Natural killer cell treated with Interleukin-12 subunit alpha and Interleukin-12 subunit beta and Interleukin-15 and Interleukin-18, amount 100 ng/mL, for 72 hours (primary cell): ENCODE data around the gene ARHGAP26. TPM values are rescaled to one million over a fixed set of nuclear protein-coding genes. Genes with fewer than 3 reads are reported as not detected.

Experiments
- ATAC-seq, 2 donors: fragments of 150-1000 bp; cut with Tn5 transposase in 1 of 2; sonication (Bioruptor Pico), chemical (Tn5 transposase) in 1 of 2; 2 replicates each; pipeline ENCODE4 v1.10.0; 2021
- DNase-seq: peaks from one replicate; pipeline ENCODE4 v3.0.0; 2022; ENCODE audit warnings: low spot score
- H3K27ac Mint-ChIP-seq, 2 donors: 1 replicate in 1 of 2; 2 replicates in 1 of 2; pipeline ENCODE4 v1.8.0; 2022; ENCODE audit warnings: mixed read lengths in 2 of 2, mild to moderate bottlenecking in 1 of 2, moderate library complexity in 1 of 2
- H3K27me3 Mint-ChIP-seq, 2 donors: 1 replicate in 1 of 2; 2 replicates in 1 of 2; pipeline ENCODE4 v1.8.0; 2022; ENCODE audit warnings: mixed read lengths in 2 of 2
- H3K36me3 Mint-ChIP-seq: one replicate; pipeline ENCODE4 v1.8.0; 2022; ENCODE audit warnings: mixed read lengths
- H3K4me1 Mint-ChIP-seq, 2 donors: 1 replicate in 1 of 2; 2 replicates in 1 of 2; pipeline ENCODE4 v1.8.0; 2022; ENCODE audit warnings: low read depth in 2 of 2, mixed read lengths in 2 of 2, mild to moderate bottlenecking in 1 of 2
- H3K4me3 Mint-ChIP-seq: one replicate; pipeline ENCODE4 v1.8.0; 2022; ENCODE audit warnings: mixed read lengths
- H3K9me3 Mint-ChIP-seq: 2 replicates; pipeline ENCODE4 v1.8.0; 2022; ENCODE audit warnings: mixed read lengths
- total RNA-seq, 2 donors: library from RNA; stranded (reverse); gene quantifications; one replicate each; pipeline ENCODE4 v1.2.3, GENCODE V29; 2022

The ARHGAP26 gene
- total RNA-seq, 2 donors from 2014 or later: 109 to 110 TPM

DNA sequence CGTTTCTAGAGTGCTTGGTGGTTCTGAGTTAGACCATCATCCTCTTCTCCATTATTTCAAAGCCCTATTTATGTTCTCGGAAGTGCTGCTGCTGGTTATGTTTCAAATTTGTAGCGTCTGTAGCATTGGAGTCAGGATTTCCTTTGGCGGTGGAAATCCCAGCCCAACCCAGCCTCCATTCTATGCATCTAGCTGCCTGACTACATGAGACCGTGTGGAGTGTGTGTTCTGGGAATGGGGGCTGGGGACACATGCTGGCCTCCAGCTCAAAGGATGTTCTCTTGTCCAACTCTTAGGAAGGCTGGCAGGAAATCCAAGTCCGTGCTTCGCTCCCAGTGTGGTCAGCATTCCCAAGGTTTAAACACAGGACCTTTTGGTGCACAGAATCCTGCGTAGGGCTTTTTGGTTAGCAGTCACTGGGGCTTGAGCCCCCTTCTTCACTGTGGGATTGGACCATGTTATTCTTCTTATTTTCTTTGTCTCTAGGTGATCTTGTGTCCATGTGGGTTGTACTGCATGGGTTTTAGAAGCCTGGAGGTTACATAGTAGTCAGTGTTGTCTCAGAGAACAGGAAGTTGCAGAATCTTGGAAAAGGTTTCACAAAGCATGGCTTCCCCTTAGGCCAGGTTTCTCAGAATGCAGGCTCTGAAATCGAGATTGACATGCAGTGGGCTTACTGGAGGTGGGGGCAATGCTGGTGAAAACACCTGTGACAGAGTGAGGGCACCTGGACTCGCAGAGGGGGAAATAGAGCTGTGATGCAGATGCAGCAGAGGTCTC is 132.2 kb downstream of the ARHGAP26 start:
- Mint-ChIP-seq H3K27me3 (no peaks in the 10 kb centered on the region), H3K4me3 (no peak overlapping the region), H3K27ac (peak overlapping the region; percentile 30 to 78), H3K4me1 (peaks cover 21 to 22% of the 10 kb centered on the region in 2 donors), H3K9me3 (no peaks in the 10 kb centered on the region), H3K36me3 (peaks cover 26% of the 10 kb centered on the region)
- DNase-seq: no peak
- no peak for ATAC-seq

DNA sequence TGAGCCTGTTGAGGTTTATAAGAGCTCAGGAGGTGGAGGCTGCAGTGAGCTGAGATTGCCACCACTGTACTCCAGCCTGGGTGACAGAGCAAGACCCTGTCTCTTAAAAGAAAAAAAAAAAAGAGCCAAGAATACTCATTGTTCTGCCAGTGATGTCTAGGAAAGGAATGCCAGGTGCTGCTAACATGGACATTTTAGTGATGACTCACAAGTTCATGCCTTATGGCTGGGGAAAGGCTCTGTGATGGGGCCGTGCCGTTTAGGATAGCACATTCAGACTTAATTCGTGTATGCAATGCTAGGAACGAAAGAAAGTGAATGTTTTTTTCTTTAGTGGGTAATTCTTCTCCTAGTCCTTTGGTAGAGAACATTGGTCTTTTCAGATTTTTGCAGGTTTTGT is 134.2 kb downstream of the ARHGAP26 start:
- Mint-ChIP-seq H3K4me3 (no peak overlapping the region), H3K27me3 (no peaks in the 10 kb centered on the region), H3K9me3 (no peaks in the 10 kb centered on the region), H3K4me1 (peaks cover 18 to 21% of the 10 kb centered on the region in 2 donors), H3K27ac (no peak overlapping the region), H3K36me3 (peaks cover 27% of the 10 kb centered on the region)
- DNase-seq: no peak
- ATAC-seq: no peak

DNA sequence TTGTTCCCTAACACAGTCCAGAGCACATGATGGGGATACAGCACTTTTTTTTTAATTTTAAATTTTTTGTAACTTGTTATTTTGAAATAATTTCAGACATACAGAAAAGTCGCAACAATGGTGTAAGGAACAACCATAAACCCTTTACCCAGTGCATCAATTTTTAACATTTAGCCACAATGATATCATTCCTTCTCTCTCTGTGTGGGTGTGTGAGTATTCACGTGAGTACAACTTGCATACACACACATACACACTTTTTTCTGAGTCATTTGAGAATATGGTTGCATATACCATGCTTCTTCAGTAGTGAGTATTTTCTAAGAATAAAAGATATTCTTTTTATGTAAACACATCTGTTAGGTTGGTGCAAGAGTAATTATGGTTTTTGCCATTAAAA is 135.2 kb downstream of the ARHGAP26 start:
- no peaks in the 10 kb centered on the region for H3K27me3 Mint-ChIP-seq
- H3K27ac Mint-ChIP-seq: no peak overlapping the region
- no peaks in the 10 kb centered on the region for H3K9me3 Mint-ChIP-seq
- no peak for DNase-seq
- no peak for ATAC-seq
- H3K36me3 Mint-ChIP-seq: peaks cover 31% of the 10 kb centered on the region
- no peak overlapping the region for H3K4me3 Mint-ChIP-seq
- H3K4me1 Mint-ChIP-seq: peaks cover 18 to 21% of the 10 kb centered on the region in 2 donors

GRCh38 chr5:142906863-142907671 is 136.9 kb downstream of the ARHGAP26 start:
- DNase-seq (no peak), ATAC-seq (peak in 1 of 2 donors; percentile 59)
- Mint-ChIP-seq H3K36me3 (peaks cover 39% of the 10 kb centered on the region), H3K27ac (peak overlapping the region; percentile 16 to 30), H3K4me1 (peaks cover 21 to 30% of the 10 kb centered on the region in 2 donors), H3K27me3 (no peaks in the 10 kb centered on the region), H3K4me3 (no peak overlapping the region), H3K9me3 (no peaks in the 10 kb centered on the region)

- Mint-ChIP-seq H3K4me3 (no peak overlapping the region), H3K9me3 (no peaks in the 10 kb centered on the region), H3K27me3 (no peaks in the 10 kb centered on the region), H3K36me3 (peaks cover 51% of the 10 kb centered on the region), H3K4me1 (peaks cover 24 to 28% of the 10 kb centered on the region in 2 donors), H3K27ac (peak overlapping the region in 1 of 2 donors; percentile 36)
- DNase-seq (no peak), ATAC-seq (no peak)
These were observed 138.5 kb downstream of the ARHGAP26 start for GRCh38 chr5:142908659-142909058.

GRCh38 chr5:142910128-142910527 is 140.0 kb downstream of the ARHGAP26 start:
- H3K9me3 Mint-ChIP-seq: no peaks in the 10 kb centered on the region
- H3K4me3 Mint-ChIP-seq: no peak overlapping the region
- ATAC-seq (no peak), DNase-seq (no peak)
- H3K27me3 Mint-ChIP-seq: no peaks in the 10 kb centered on the region
- H3K36me3 Mint-ChIP-seq: peaks cover 47% of the 10 kb centered on the region
- H3K27ac Mint-ChIP-seq: no peak overlapping the region
- peaks cover 28 to 31% of the 10 kb centered on the region in 2 donors for H3K4me1 Mint-ChIP-seq

- Mint-ChIP-seq H3K27ac (peak overlapping the region; percentile 17 to 74), H3K36me3 (peaks cover 44% of the 10 kb centered on the region), H3K4me1 (peaks cover 27 to 31% of the 10 kb centered on the region in 2 donors), H3K4me3 (no peak overlapping the region), H3K9me3 (no peaks in the 10 kb centered on the region), H3K27me3 (no peaks in the 10 kb centered on the region)
- ATAC-seq (no peak), DNase-seq (no peak)
These were observed 141.0 kb downstream of the ARHGAP26 start for GRCh38 chr5:142911170-142911569.

DNA sequence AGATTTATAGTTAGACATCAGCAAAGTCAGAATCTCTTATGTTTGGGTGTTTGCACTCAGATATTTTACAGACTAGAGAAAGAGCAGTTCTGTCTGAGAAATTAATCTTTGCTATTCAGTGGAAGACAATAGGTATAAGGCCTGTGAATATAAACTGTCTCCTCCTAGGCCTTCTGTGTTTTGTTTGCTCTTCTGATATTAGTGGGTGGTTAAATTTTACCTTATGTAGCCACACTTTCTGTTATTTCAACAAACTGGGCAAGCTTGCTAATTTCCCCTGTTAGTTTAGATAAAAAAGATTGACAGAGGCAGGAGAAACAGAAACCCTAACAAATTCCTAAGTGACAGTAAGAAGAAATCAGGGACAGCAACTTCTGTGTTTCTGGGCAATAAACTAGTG is 141.6 kb downstream of the ARHGAP26 start:
- peaks cover 21 to 31% of the 10 kb centered on the region in 2 donors for H3K4me1 Mint-ChIP-seq
- DNase-seq (no peak), ATAC-seq (no peak)
- no peak overlapping the region for H3K4me3 Mint-ChIP-seq
- H3K27ac Mint-ChIP-seq: peak overlapping the region; percentile 17 to 74
- H3K9me3 Mint-ChIP-seq: no peaks in the 10 kb centered on the region
- H3K27me3 Mint-ChIP-seq: no peaks in the 10 kb centered on the region
- H3K36me3 Mint-ChIP-seq: peaks cover 37% of the 10 kb centered on the region

GRCh38 chr5:142913728-142914338 is 143.7 kb downstream of the ARHGAP26 start:
- peaks cover 34% of the 10 kb centered on the region for H3K36me3 Mint-ChIP-seq
- no peaks in the 10 kb centered on the region for H3K27me3 Mint-ChIP-seq
- ATAC-seq: no peak
- H3K4me1 Mint-ChIP-seq: peaks cover 14 to 31% of the 10 kb centered on the region in 2 donors
- no peak overlapping the region for H3K4me3 Mint-ChIP-seq
- no peak for DNase-seq
- H3K9me3 Mint-ChIP-seq: no peaks in the 10 kb centered on the region
- H3K27ac Mint-ChIP-seq: peak overlapping the region in 1 of 2 donors; percentile 69

- Mint-ChIP-seq H3K36me3 (peaks cover 24% of the 10 kb centered on the region), H3K4me3 (no peak overlapping the region), H3K4me1 (peaks cover 14 to 31% of the 10 kb centered on the region in 2 donors), H3K9me3 (no peaks in the 10 kb centered on the region), H3K27me3 (no peaks in the 10 kb centered on the region), H3K27ac (no peak overlapping the region)
- DNase-seq (no peak), ATAC-seq (no peak)
These were observed 144.9 kb downstream of the ARHGAP26 start for GRCh38 chr5:142915038-142915437.

DNA sequence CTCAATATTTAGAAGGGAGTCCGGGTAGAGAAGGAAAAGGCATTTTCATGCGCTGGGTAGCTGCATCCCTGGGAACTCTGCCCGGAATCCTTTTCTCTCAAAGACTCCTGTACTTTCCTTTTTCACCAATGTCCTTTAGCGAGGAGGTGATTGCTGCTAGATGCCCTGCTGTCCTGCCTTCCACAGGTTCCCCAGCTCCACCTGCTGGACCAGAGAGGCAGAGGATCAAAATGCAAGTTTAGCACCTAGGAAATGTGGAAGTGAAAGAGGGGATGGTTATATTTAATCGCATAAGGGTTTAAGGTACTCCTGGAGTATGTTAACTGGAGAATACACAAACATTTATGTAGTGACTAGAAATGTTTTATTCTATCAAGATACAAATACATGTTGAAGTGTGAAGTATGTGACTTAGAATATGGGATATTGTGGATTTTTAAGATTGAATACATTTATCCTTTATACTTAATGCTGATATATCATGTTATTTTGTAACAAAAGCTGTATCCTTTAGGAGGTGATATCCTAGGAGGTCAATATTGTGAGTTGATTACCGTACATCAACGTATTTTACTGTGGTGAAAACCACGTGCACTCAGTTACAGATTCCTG is 145.7 kb downstream of the ARHGAP26 start:
- Mint-ChIP-seq H3K4me3 (no peak overlapping the region), H3K36me3 (peaks cover 24% of the 10 kb centered on the region), H3K27ac (peak overlapping the region in 1 of 2 donors; percentile 76), H3K9me3 (no peaks in the 10 kb centered on the region), H3K27me3 (no peaks in the 10 kb centered on the region), H3K4me1 (peaks cover 13 to 31% of the 10 kb centered on the region in 2 donors)
- DNase-seq (no peak), ATAC-seq (no peak)

- no peak overlapping the region for H3K4me3 Mint-ChIP-seq
- H3K9me3 Mint-ChIP-seq: no peaks in the 10 kb centered on the region
- H3K4me1 Mint-ChIP-seq: peaks cover 19 to 30% of the 10 kb centered on the region in 2 donors
- ATAC-seq: no peak
- H3K36me3 Mint-ChIP-seq: peaks cover under 1% of the 10 kb centered on the region
- no peaks in the 10 kb centered on the region for H3K27me3 Mint-ChIP-seq
- H3K27ac Mint-ChIP-seq: peak overlapping the region in 1 of 2 donors; percentile 41
- DNase-seq: no peak
These were observed 148.9 kb downstream of the ARHGAP26 start for GRCh38 chr5:142918959-142919635.
